EL (cell line): ENCODE results near the gene AHR.
"Not testable (repeated sequence)": the region's sequence is repeated elsewhere in the genome, so short reads cannot be mapped to it uniquely, and the experiment has no call there.

Experiments used
- DNase-seq: peaks from one replicate; pipeline ENCODE4 v3.0.0-alpha.2; 2016

The AHR gene

GRCh38 chr7:17342756-17343155 is 44.3 kb downstream of the AHR start:
- no peak for DNase-seq

GRCh38 chr7:17347401-17347800 is 48.9 kb downstream of the AHR start:
- DNase-seq = no peak

GRCh38 chr7:17348932-17349331 is 50.5 kb downstream of the AHR start:
- not testable (repeated sequence) for DNase-seq

- not testable (repeated sequence) for DNase-seq
These were observed 51.9 kb downstream of the AHR start for GRCh38 chr7:17350321-17350720.

GRCh38 chr7:17353650-17354419 is 55.4 kb downstream of the AHR start:
- not testable (repeated sequence) for DNase-seq

- no peak for DNase-seq
These were observed 56.0 kb downstream of the AHR start for GRCh38 chr7:17354473-17354872.

- no peak for DNase-seq
These were observed 56.6 kb downstream of the AHR start for GRCh38 chr7:17355050-17355449.

- DNase-seq = peak; percentile 19
These were observed 59.5 kb downstream of the AHR start for GRCh38 chr7:17357952-17358351.

GRCh38 chr7:17359610-17360009 is 61.2 kb downstream of the AHR start:
- DNase-seq = no peak

GRCh38 chr7:17362439-17363105 is 64.1 kb downstream of the AHR start:
- no peak for DNase-seq

GRCh38 chr7:17364671-17365070 is 66.2 kb downstream of the AHR start:
- no peak for DNase-seq

- DNase-seq = no peak
These were observed 67.3 kb downstream of the AHR start for GRCh38 chr7:17365775-17366174.

- DNase-seq = no peak
These were observed 69.0 kb downstream of the AHR start for GRCh38 chr7:17367502-17367901.

- DNase-seq = no peak
These were observed 70.5 kb downstream of the AHR start for GRCh38 chr7:17368856-17369524.

GRCh38 chr7:17369691-17370426 is 71.4 kb downstream of the AHR start:
- DNase-seq = peak; percentile 83

GRCh38 chr7:17370901-17371585 is 72.6 kb downstream of the AHR start:
- peak; percentile 42 for DNase-seq

- DNase-seq = peak; percentile 97
These were observed 73.4 kb downstream of the AHR start for GRCh38 chr7:17371671-17372524.

- DNase-seq = no peak
These were observed 75.7 kb downstream of the AHR start for GRCh38 chr7:17374157-17374556.

GRCh38 chr7:17374654-17375053 is 76.2 kb downstream of the AHR start:
- DNase-seq = no peak

- no peak for DNase-seq
These were observed 78.1 kb downstream of the AHR start for GRCh38 chr7:17376595-17376994.
